ENCODE measurements around the gene CBARP. TPM values are rescaled to one million over a fixed set of nuclear protein-coding genes. Genes with fewer than 3 reads are reported as not detected.
A peak's percentile ranks its signal among the peaks of the same experiment; 100 is the strongest.

CBARP gene
- total RNA-seq, 1 donor from 2014 or later = 9.2 TPM

- peak overlapping the region; percentile 86 for H3K27ac Mint-ChIP-seq
- DNase-seq (ENCODE audit: low spot score in 2 of 2, unreplicated experiment in 2 of 2) = no peak
- no peaks in the 10 kb centered on the region for H3K9me3 Mint-ChIP-seq
- TF ChIP-seq CTCF (IDR thresholded peaks at IDR 0.05; ENCODE audit: unreplicated experiment) = no peak
- H3K27me3 Mint-ChIP-seq (ENCODE audit: low read depth) = no peaks in the 10 kb centered on the region
- peaks cover 18% of the 10 kb centered on the region for H3K4me1 Mint-ChIP-seq
- peak overlapping the region; percentile 36 for H3K4me3 Mint-ChIP-seq
- H3K36me3 Mint-ChIP-seq = peaks cover 3% of the 10 kb centered on the region
These were observed 5.8 kb downstream of the CBARP start for GRCh38 chr19:1231729-1232637.

- no peak for DNase-seq (ENCODE audit: low spot score in 2 of 2, unreplicated experiment in 2 of 2)
- Mint-ChIP-seq H3K27ac (no peak overlapping the region), H3K4me1 (peaks cover 18% of the 10 kb centered on the region)
These were observed 6.9 kb downstream of the CBARP start for GRCh38 chr19:1230783-1231489.

GRCh38 chr19:1229924-1230782 is 7.7 kb downstream of the CBARP start:
- H3K27ac Mint-ChIP-seq = no peak overlapping the region
- peaks cover 18% of the 10 kb centered on the region for H3K4me1 Mint-ChIP-seq
- no peak overlapping the region for H3K4me3 Mint-ChIP-seq
- H3K27me3 Mint-ChIP-seq (ENCODE audit: low read depth) = no peaks in the 10 kb centered on the region
- no peak for TF ChIP-seq CTCF (IDR thresholded peaks at IDR 0.05; ENCODE audit: unreplicated experiment)
- DNase-seq (ENCODE audit: low spot score in 2 of 2, unreplicated experiment in 2 of 2) = no peak
- no peaks in the 10 kb centered on the region for H3K9me3 Mint-ChIP-seq
- peaks cover 3% of the 10 kb centered on the region for H3K36me3 Mint-ChIP-seq

More at GRCh38 chr19:1230783-1231489, 6.9 kb downstream of the CBARP start:
- Mint-ChIP-seq H3K27me3 (ENCODE audit: low read depth) (no peaks in the 10 kb centered on the region), H3K4me3 (no peak overlapping the region), H3K9me3 (no peaks in the 10 kb centered on the region), H3K36me3 (peaks cover 3% of the 10 kb centered on the region)
- no peak for TF ChIP-seq CTCF (IDR thresholded peaks at IDR 0.05; ENCODE audit: unreplicated experiment)

- no peak overlapping the region for H3K4me3 Mint-ChIP-seq
- H3K27me3 Mint-ChIP-seq (ENCODE audit: low read depth) = no peaks in the 10 kb centered on the region
- H3K4me1 Mint-ChIP-seq = peaks cover 18% of the 10 kb centered on the region
- TF ChIP-seq CTCF (IDR thresholded peaks at IDR 0.05; ENCODE audit: unreplicated experiment) = no peak
- H3K36me3 Mint-ChIP-seq = peaks cover 3% of the 10 kb centered on the region
- H3K27ac Mint-ChIP-seq = no peak overlapping the region
- no peak for DNase-seq (ENCODE audit: low spot score in 2 of 2, unreplicated experiment in 2 of 2)
- H3K9me3 Mint-ChIP-seq = no peaks in the 10 kb centered on the region
These were observed 8.5 kb downstream of the CBARP start for GRCh38 chr19:1229056-1229923.
